ENCODE measurements around the gene CYP4F3.

DNA sequence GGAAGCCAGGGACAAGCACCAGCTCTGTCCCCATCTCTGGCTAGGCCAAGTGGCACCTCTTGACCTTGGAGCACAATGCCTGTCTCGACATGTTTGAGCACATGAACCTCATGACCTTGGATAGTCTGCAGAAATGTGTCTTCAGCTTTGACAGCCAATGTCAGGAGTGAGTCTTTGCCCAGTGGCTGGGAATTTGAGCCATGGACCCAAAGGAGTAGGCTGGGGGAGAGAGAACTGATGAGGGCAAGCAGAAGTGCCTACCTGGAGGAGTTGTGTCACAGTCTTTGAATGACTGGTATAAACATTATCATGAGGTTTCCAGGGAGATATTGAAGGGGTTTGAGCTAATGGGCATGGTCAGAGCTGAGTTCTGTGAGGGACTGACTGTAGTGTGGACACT is 25.5 kb downstream of the CYP4F3 start:
- TF ChIP-seq ELF4 (IDR thresholded peaks at IDR 0.05), result no peak
- no peak for TF ChIP-seq SP1 (IDR thresholded peaks at IDR 0.05)
- TF ChIP-seq NFRKB (IDR thresholded peaks at IDR 0.05), result no peak
- no peak for TF ChIP-seq BHLHE40 (IDR thresholded peaks at IDR 0.05; ENCODE audit: borderline replicate concordance)
- no peak for TF ChIP-seq FOXM1 (IDR thresholded peaks at IDR 0.05; ENCODE audit: borderline replicate concordance)
- TF ChIP-seq FOXA1 (IDR thresholded peaks at IDR 0.05), result no peak
- TF ChIP-seq LEF1 (IDR thresholded peaks at IDR 0.05; ENCODE audit: borderline replicate concordance), result no peak
- TF ChIP-seq HDGF (IDR thresholded peaks at IDR 0.05; ENCODE audit: borderline replicate concordance), result no peak
- TF ChIP-seq, protein P1, sequence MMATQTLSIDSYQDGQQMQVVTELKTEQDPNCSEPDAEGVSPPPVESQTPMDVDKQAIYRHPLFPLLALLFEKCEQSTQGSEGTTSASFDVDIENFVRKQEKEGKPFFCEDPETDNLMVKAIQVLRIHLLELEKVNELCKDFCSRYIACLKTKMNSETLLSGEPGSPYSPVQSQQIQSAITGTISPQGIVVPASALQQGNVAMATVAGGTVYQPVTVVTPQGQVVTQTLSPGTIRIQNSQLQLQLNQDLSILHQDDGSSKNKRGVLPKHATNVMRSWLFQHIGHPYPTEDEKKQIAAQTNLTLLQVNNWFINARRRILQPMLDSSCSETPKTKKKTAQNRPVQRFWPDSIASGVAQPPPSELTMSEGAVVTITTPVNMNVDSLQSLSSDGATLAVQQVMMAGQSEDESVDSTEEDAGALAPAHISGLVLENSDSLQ (IDR thresholded peaks at IDR 0.05), result no peak
- TF ChIP-seq CTBP1 (IDR thresholded peaks at IDR 0.05; ENCODE audit: borderline replicate concordance), result no peak
- TF ChIP-seq TARDBP (IDR thresholded peaks at IDR 0.05), result no peak
- no peak for TF ChIP-seq ARNT (IDR thresholded peaks at IDR 0.05)
- TF ChIP-seq L3MBTL2 (conservative IDR thresholded peaks at IDR 0.05), result no peak

Measured in HEK293T (cell line).